ENCODE results near the gene DDX10.

Gene DDX10

GRCh38 chr11:108871867-108872266 is 207.0 kb downstream of the DDX10 start:
- no peak overlapping the region for H3K4me3 ChIP-seq (ENCODE audit: low read depth in 1 of 2, low read length in 1 of 2)
- TF ChIP-seq CTCF (IDR thresholded peaks at IDR 0.05) = no peak
- no peaks in the 10 kb centered on the region for H3K27me3 ChIP-seq
- H3K36me3 ChIP-seq = no peaks in the 10 kb centered on the region
- no peaks in the 10 kb centered on the region for H3K4me1 ChIP-seq (ENCODE audit: control insufficient read depth in 1 of 2, insufficient read depth in 1 of 2, low read depth in 1 of 2, low read length in 1 of 2)
- H3K27ac ChIP-seq = no peak overlapping the region
- no peaks in the 10 kb centered on the region for H3K9me3 ChIP-seq

GRCh38 chr11:108872781-108873291 is 208.0 kb downstream of the DDX10 start:
- no peaks in the 10 kb centered on the region for H3K9me3 ChIP-seq
- H3K27ac ChIP-seq = no peak overlapping the region

GRCh38 chr11:108873310-108873709 is 208.4 kb downstream of the DDX10 start:
- Histone ChIP-seq H3K4me1 (ENCODE audit: control insufficient read depth in 1 of 2, insufficient read depth in 1 of 2, low read depth in 1 of 2, low read length in 1 of 2) (no peaks in the 10 kb centered on the region), H3K27me3 (no peaks in the 10 kb centered on the region), H3K27ac (no peak overlapping the region), H3K9me3 (no peaks in the 10 kb centered on the region), H3K36me3 (no peaks in the 10 kb centered on the region), H3K4me3 (ENCODE audit: low read depth in 1 of 2, low read length in 1 of 2) (no peak overlapping the region)
- TF ChIP-seq CTCF (IDR thresholded peaks at IDR 0.05) = no peak

More at GRCh38 chr11:108872781-108873291, 208.0 kb downstream of the DDX10 start:
- H3K27me3 ChIP-seq = no peaks in the 10 kb centered on the region
- no peak overlapping the region for H3K4me3 ChIP-seq (ENCODE audit: low read depth in 1 of 2, low read length in 1 of 2)
- H3K4me1 ChIP-seq (ENCODE audit: control insufficient read depth in 1 of 2, insufficient read depth in 1 of 2, low read depth in 1 of 2, low read length in 1 of 2) = no peaks in the 10 kb centered on the region
- no peaks in the 10 kb centered on the region for H3K36me3 ChIP-seq
- no peak for TF ChIP-seq CTCF (IDR thresholded peaks at IDR 0.05)

- no peaks in the 10 kb centered on the region for H3K36me3 ChIP-seq
- no peaks in the 10 kb centered on the region for H3K27me3 ChIP-seq
- no peak for TF ChIP-seq CTCF (IDR thresholded peaks at IDR 0.05)
- no peaks in the 10 kb centered on the region for H3K4me1 ChIP-seq (ENCODE audit: control insufficient read depth in 1 of 2, insufficient read depth in 1 of 2, low read depth in 1 of 2, low read length in 1 of 2)
- H3K4me3 ChIP-seq (ENCODE audit: low read depth in 1 of 2, low read length in 1 of 2) = no peak overlapping the region
- no peak overlapping the region for H3K27ac ChIP-seq
- H3K9me3 ChIP-seq = no peaks in the 10 kb centered on the region
Measured at GRCh38 chr11:108873941-108874340, 209.1 kb downstream of the DDX10 start.

GRCh38 chr11:108875134-108875533 is 210.3 kb downstream of the DDX10 start:
- no peaks in the 10 kb centered on the region for H3K27me3 ChIP-seq
- H3K4me1 ChIP-seq (ENCODE audit: control insufficient read depth in 1 of 2, insufficient read depth in 1 of 2, low read depth in 1 of 2, low read length in 1 of 2) = no peaks in the 10 kb centered on the region
- H3K36me3 ChIP-seq = no peaks in the 10 kb centered on the region
- no peak overlapping the region for H3K27ac ChIP-seq
- TF ChIP-seq CTCF (IDR thresholded peaks at IDR 0.05) = no peak
- no peak overlapping the region for H3K4me3 ChIP-seq (ENCODE audit: low read depth in 1 of 2, low read length in 1 of 2)
- H3K9me3 ChIP-seq = no peaks in the 10 kb centered on the region

GRCh38 chr11:108877178-108877577 is 212.3 kb downstream of the DDX10 start:
- Histone ChIP-seq H3K9me3 (no peaks in the 10 kb centered on the region), H3K27me3 (no peaks in the 10 kb centered on the region), H3K4me3 (ENCODE audit: low read depth in 1 of 2, low read length in 1 of 2) (no peak overlapping the region), H3K27ac (no peak overlapping the region), H3K4me1 (ENCODE audit: control insufficient read depth in 1 of 2, insufficient read depth in 1 of 2, low read depth in 1 of 2, low read length in 1 of 2) (no peaks in the 10 kb centered on the region), H3K36me3 (no peaks in the 10 kb centered on the region)
- no peak for TF ChIP-seq CTCF (IDR thresholded peaks at IDR 0.05)
